22Rv1 (cell line): ENCODE data around the gene KLK4.

Source experiments
- CTCF ChIP-seq: fragments of 450-650 bp; IDR thresholded peaks from 2 replicates; pipeline ENCODE4 v1.5.1; 2017; ENCODE audit warnings: mild to moderate bottlenecking
- ZFX ChIP-seq: fragments of 450-650 bp; IDR thresholded peaks from 2 replicates; pipeline ENCODE4 v1.6.1; 2017; ENCODE audit warnings: antibody characterized with exemption, borderline replicate concordance

GRCh38 chr19:50916069-50916468 lies 4.9 kb upstream of the KLK4 start:
- TF ChIP-seq CTCF (no peak), ZFX (no peak)
